T-cell (primary cell): Measurements from ENCODE around the gene VPS18. TPM values are rescaled to one million over a fixed set of nuclear protein-coding genes. Genes with fewer than 3 reads are reported as not detected.
A peak's percentile ranks its signal among the peaks of the same experiment; 100 is the strongest.

Experiments used
- ATAC-seq, 4 experiments: fragments of 200-7000 bp in 3 of 4; fragments of 150-1000 bp in 1 of 4; cut with Tn5 transposase; replicated peaks in 1 of 4; 1 replicate in 3 of 4; 2 replicates in 1 of 4; pipeline ENCODE4 v1.10.0; 2021; ENCODE audit warnings: moderate library complexity in 3 of 4, mild to moderate bottlenecking in 2 of 4, moderate number of reproducible peaks in 1 of 4
- CTCF ChIA-PET, 2 donors: fragments of 300-600 bp; sonication (Branson Sonifier 250); formaldehyde crosslinking; loops; one replicate each; lab custom pipeline; 2022; ENCODE audit warnings: antibody characterized with exemption in 2 of 2; lab: Charles Lee
- POLR2A ChIA-PET, 2 donors: fragments of 300-600 bp; sonication (Branson Sonifier 250); formaldehyde crosslinking; loops; one replicate each; lab custom pipeline; 2022; ENCODE audit warnings: antibody characterized with exemption in 2 of 2; lab: Charles Lee
- DNase-seq, 35 experiments: peaks; one replicate each; pipeline versions ENCODE4 v3.0.0 to v3.0.0-alpha.2; 2013 to 2023
- H3K27ac ChIP-seq: one replicate; pipeline ENCODE4 v1.5.1; 2013; ENCODE audit warnings: low read length
- H3K27me3 ChIP-seq, 2 experiments: replicated peaks in 1 of 2; 1 replicate in 1 of 2; 2 replicates in 1 of 2; pipeline versions ENCODE4 v1.6.1 to v1.7.0; 2013; ENCODE audit warnings: low read length in 1 of 2, mixed read lengths in 1 of 2; ENCODE audit not compliant: control insufficient read depth in 2 of 2, insufficient read depth in 2 of 2; ENCODE audit errors: extremely low read depth in 1 of 2
- H3K36me3 ChIP-seq, 2 donors: 1 replicate in 1 of 2; 2 replicates in 1 of 2; pipeline versions ENCODE4 v1.6.1 to v1.7.0; 2013; ENCODE audit warnings: low read length in 1 of 2; ENCODE audit not compliant: control insufficient read depth in 2 of 2, insufficient read depth in 1 of 2; ENCODE audit errors: extremely low read depth in 1 of 2
- H3K4me1 ChIP-seq, 2 experiments: 1 replicate in 1 of 2; 2 replicates in 1 of 2; pipeline versions ENCODE4 v1.6.1 to v1.7.0; 2013; ENCODE audit warnings: low read length in 2 of 2, mixed read lengths in 1 of 2; ENCODE audit not compliant: insufficient read depth in 2 of 2, control insufficient read depth in 1 of 2; ENCODE audit errors: extremely low read depth in 1 of 2
- H3K4me3 ChIP-seq, 2 donors: 1 replicate in 1 of 2; 2 replicates in 1 of 2; pipeline versions ENCODE4 v1.5.1 to v1.7.0; 2013; ENCODE audit warnings: mild to moderate bottlenecking in 2 of 2, low read length in 1 of 2, moderate library complexity in 1 of 2; ENCODE audit not compliant: control insufficient read depth in 1 of 2; ENCODE audit errors: extremely low read depth in 1 of 2
- H3K9me3 ChIP-seq: 2 replicates; pipeline ENCODE4 v1.7.0; 2013
- H3K27ac Mint-ChIP-seq, 2 donors: one replicate each; pipeline ENCODE4 v1.8.0; 2020 to 2021; ENCODE audit warnings: mild to moderate bottlenecking in 2 of 2, mixed read lengths in 2 of 2
- H3K27me3 Mint-ChIP-seq, 2 donors: one replicate each; pipeline ENCODE4 v1.8.0; 2021 to 2022; ENCODE audit warnings: mixed read lengths in 2 of 2
- H3K36me3 Mint-ChIP-seq: one replicate; pipeline ENCODE4 v1.8.0; 2021; ENCODE audit warnings: mixed read lengths
- H3K4me1 Mint-ChIP-seq, 3 donors: one replicate each; pipeline ENCODE4 v1.8.0; 2020 to 2022; ENCODE audit warnings: mixed read lengths in 3 of 3, mild to moderate bottlenecking in 1 of 3
- H3K4me3 Mint-ChIP-seq, 3 donors: one replicate each; pipeline ENCODE4 v1.8.0; 2020 to 2022; ENCODE audit warnings: mild to moderate bottlenecking in 3 of 3, mixed read lengths in 3 of 3, moderate library complexity in 3 of 3
- H3K9me3 Mint-ChIP-seq, 3 donors: one replicate each; pipeline ENCODE4 v1.8.0; 2020 to 2022; ENCODE audit warnings: mixed read lengths in 3 of 3
- WGBS: methylation state at CpG from one replicate; pipeline ENCODE4 v1.1.5; 2013; ENCODE audit warnings: missing lambda C conversion rate; ENCODE audit not compliant: insufficient coverage; 5-methylcytosine and 5-hydroxymethylcytosine counted together
- total RNA-seq, 35 experiments: library from RNA in 6 of 35; stranded (reverse) in 6 of 35; fragments of 120-200 nt in 1 of 35; gene quantifications; one replicate each; pipeline versions ENCODE4 v1.2.1 to v1.2.4 and lab custom pipeline; 2013 to 2026

The VPS18 gene
- total RNA-seq, 5 donors from 2014 or later (not counting 1 experiment from before 2014, with no cell fraction given): 16.2 to 23.4 (median 21.3) TPM

DNA sequence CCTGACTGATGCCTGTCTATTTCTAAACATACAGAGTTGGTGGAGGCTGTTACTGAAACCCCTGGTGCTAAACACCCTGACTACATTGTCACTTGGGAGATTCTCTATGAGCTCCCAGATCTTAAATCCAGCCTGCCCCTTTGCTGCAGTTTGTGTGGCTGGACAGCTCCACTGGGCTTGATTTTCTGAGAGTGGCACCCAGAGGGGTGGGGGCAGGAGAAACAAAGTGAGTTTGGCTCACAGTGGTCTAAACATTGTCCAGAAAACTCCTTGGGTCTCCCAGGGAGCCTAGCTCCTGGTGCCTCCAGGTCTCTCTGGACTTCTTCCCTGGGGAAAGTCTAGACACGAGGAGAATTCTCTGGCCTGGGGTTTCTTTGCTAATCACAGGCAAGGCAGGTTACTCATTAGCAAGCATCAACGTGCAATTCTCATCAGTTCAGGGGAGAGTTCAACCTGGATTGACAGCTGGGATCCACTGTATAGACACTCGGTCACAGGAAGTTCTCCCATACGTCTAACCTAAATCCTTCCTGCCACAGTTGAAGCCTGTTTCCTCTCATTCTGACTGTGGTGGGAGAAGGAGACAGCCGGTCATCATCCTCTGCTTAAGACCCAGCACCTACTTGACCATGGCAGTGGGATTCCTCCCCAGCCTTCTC, 27.8 kb downstream of the VPS18 start:
- POLR2A ChIA-PET: no interaction called here
- peaks cover 10 to 14% (median 12%) of the 10 kb centered on the region in 3 donors for H3K4me1 Mint-ChIP-seq
- no peaks in the 10 kb centered on the region for H3K36me3 Mint-ChIP-seq
- 65% methylated on average over 2 of the region's 5 CpGs for WGBS
- CTCF ChIA-PET: no interaction called here
- Histone ChIP-seq H3K4me3 (no peak overlapping the region), H3K27me3 (peaks cover under 1 to 40% of the 10 kb centered on the region in 2 experiments), H3K36me3 (no peaks in the 10 kb centered on the region), H3K4me1 (peaks cover 10 to 19% of the 10 kb centered on the region in 2 experiments), H3K27ac (no peak overlapping the region), H3K9me3 (no peaks in the 10 kb centered on the region)
- DNase-seq (no peak), ATAC-seq (no peak)
- H3K9me3 Mint-ChIP-seq: no peaks in the 10 kb centered on the region
- peaks cover 13 to 24% of the 10 kb centered on the region in 2 donors for H3K27me3 Mint-ChIP-seq
- no peak overlapping the region for H3K27ac Mint-ChIP-seq
- H3K4me3 Mint-ChIP-seq: no peak overlapping the region

DNA sequence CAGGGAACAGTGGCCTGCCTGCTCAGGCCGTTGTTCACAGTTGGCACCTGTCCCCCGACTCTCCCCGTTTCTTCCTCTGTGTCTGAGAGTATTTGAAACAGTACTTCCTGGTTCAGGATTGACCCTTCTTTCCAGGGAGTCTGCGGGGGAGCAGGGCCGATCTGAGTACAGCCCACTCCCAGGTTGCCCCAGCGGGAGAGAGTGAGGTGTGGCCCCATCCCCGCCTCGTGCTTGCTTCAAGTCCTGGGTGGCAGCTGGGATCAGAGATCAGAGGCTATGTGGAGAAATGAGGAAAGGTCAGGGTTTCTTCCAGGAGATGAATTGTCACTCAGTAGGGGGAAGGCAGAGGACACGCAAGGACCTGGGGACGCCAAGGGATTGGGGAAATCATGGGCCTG, 28.4 kb downstream of the VPS18 start:
- Mint-ChIP-seq H3K4me3 (no peak overlapping the region), H3K36me3 (no peaks in the 10 kb centered on the region), H3K27ac (no peak overlapping the region), H3K9me3 (no peaks in the 10 kb centered on the region), H3K4me1 (peaks cover 14 to 17% (median 16%) of the 10 kb centered on the region in 3 donors), H3K27me3 (peaks cover 17 to 28% of the 10 kb centered on the region in 2 donors)
- CTCF ChIA-PET: no interaction called here
- POLR2A ChIA-PET: no interaction called here
- Histone ChIP-seq H3K9me3 (no peaks in the 10 kb centered on the region), H3K27me3 (peaks cover 3 to 41% of the 10 kb centered on the region in 2 experiments), H3K4me1 (peaks cover 14 to 24% of the 10 kb centered on the region in 2 experiments), H3K36me3 (no peaks in the 10 kb centered on the region), H3K27ac (no peak overlapping the region), H3K4me3 (no peak overlapping the region)
- 67% methylated on average over 5 of the region's 10 CpGs for WGBS
- ATAC-seq (no peak), DNase-seq (no peak)

DNA sequence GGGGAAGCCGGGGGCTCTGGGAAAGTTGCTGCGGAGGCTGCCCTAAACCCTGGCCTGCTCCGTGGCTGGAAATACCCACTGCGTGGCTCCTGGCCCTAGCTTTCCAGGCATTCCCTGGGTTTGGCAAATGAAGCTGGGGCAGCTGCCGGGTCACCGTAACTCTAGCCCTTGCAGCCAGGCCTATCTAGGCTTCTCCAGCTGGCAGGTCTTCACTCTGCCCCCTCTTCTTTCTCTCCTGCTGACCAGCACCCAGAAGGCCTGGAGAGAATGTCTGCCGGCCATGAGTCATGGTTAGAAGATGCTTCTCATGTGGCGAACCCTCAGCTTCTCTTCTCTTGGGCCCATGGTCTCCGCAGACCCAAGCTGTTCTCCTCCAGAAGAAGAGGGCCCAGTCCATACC, 29.3 kb downstream of the VPS18 start:
- peaks cover 19 to 33% of the 10 kb centered on the region in 2 donors for H3K27me3 Mint-ChIP-seq
- H3K4me1 Mint-ChIP-seq: peaks cover 14 to 21% (median 17%) of the 10 kb centered on the region in 3 donors
- no peak overlapping the region for H3K4me3 ChIP-seq
- peaks cover 18 to 33% of the 10 kb centered on the region in 2 experiments for H3K4me1 ChIP-seq
- H3K27ac ChIP-seq: no peak overlapping the region
- H3K9me3 ChIP-seq: no peaks in the 10 kb centered on the region
- 96% methylated on average over 8 of the region's 9 CpGs for WGBS
- H3K9me3 Mint-ChIP-seq: no peaks in the 10 kb centered on the region
- no peak overlapping the region for H3K4me3 Mint-ChIP-seq
- ChIA-PET CTCF (interaction anchor here (0.6 to 0.9 kb wide), 2 partner anchors 19 to 1689 kb away, joined by 3 read pairs; no protein-coding TSS in a partner anchor), POLR2A (no interaction called here)
- ATAC-seq (no peak), DNase-seq (no peak)
- peaks cover 3 to 42% of the 10 kb centered on the region in 2 experiments for H3K27me3 ChIP-seq
- H3K27ac Mint-ChIP-seq: no peak overlapping the region
- H3K36me3 ChIP-seq: no peaks in the 10 kb centered on the region
- H3K36me3 Mint-ChIP-seq: no peaks in the 10 kb centered on the region

DNA sequence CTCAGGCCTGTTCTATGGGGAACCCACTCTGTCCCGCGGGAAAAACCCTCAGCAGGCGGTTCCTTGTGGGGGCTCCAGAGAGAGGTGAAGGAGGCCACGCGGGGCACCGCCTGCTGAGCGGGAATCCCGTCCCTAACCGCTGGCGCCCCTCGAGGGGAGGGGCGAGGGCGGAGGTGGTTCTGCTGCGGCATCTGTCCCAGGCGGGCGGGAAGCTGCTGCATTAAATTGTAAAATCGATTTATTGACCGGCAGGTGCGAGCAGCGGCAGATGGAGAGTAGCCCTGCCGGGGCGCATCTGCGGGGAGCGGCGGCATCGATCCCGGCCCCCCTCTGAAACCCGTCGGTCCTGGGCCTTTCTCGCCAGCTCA, 31.2 kb downstream of the VPS18 start:
- no peak for ATAC-seq
- H3K9me3 Mint-ChIP-seq: no peaks in the 10 kb centered on the region
- peak overlapping the region in 1 of 3 donors; percentile 89 for H3K4me3 Mint-ChIP-seq
- Histone ChIP-seq H3K27me3 (peaks cover 3 to 58% of the 10 kb centered on the region in 2 experiments), H3K9me3 (no peaks in the 10 kb centered on the region), H3K4me1 (peaks cover 23 to 53% of the 10 kb centered on the region in 2 experiments), H3K27ac (no peak overlapping the region), H3K36me3 (no peaks in the 10 kb centered on the region), H3K4me3 (peak overlapping the region in 1 of 2 donors; percentile 57)
- POLR2A ChIA-PET: no interaction called here
- H3K27ac Mint-ChIP-seq: no peak overlapping the region
- CTCF ChIA-PET: interaction anchor here in 1 of 2 donors (0.6 kb wide), 1 partner anchor 242 kb away, joined by 3 read pairs; no protein-coding TSS in a partner anchor
- no peaks in the 10 kb centered on the region for H3K36me3 Mint-ChIP-seq
- peaks cover 27 to 36% (median 30%) of the 10 kb centered on the region in 3 donors for H3K4me1 Mint-ChIP-seq
- H3K27me3 Mint-ChIP-seq: peaks cover 34 to 47% of the 10 kb centered on the region in 2 donors
- DNase-seq: no peak
- 15% methylated on average over 30 of the region's 30 CpGs for WGBS

DNA sequence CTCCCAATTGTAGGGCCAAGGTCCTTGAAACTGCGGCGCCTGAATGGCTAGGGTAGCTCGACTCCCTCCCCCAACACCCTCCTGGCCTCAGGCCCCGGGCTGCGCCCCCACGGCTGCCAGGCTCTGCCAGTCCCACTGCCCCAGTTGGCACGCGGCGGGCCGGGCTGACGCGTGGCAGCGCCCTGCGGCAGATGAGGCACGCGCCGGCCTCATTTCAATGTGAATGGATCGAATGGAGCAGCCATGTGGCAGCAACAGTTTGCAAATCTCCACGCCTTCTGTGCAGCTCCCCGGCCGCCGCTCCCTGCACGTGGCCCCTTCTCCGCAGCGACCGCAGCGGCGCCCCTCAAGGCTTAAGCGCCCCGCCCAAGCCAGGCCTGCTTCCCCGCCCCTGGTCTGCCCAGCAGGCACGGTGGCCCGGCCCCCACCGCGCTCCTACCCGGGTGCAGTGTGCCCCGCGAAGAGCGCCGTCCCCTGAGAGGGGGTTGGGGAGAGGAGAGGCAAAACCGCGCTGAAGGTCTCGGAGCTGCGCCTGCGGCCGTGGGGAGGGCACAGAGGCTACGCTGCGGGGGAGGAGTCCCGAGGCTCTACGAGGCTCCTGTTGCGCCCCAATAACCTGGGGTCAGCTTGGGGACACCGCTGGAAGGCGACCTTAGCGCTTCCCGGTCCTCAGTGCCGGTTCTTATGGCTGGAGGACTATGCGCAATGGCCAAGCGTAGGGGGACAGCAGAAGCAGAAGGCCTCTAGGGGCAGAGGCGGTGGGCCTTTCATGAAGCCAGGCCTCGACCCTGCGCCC, 31.8 kb downstream of the VPS18 start:
- peak; percentile 11 to 27 (median 14) for ATAC-seq
- POLR2A ChIA-PET: no interaction called here

More for the DNA sequence above, 31.8 kb downstream of the VPS18 start:
- H3K27ac Mint-ChIP-seq: no peak overlapping the region
- DNase-seq: peak in 2 of 35 experiments; percentile 12 to 20
- H3K4me3 ChIP-seq: peak overlapping the region; percentile 3 to 66
- 4% methylated on average over 49 of the region's 61 CpGs for WGBS
- H3K4me1 ChIP-seq: peaks cover 23 to 58% of the 10 kb centered on the region in 2 experiments
- peak overlapping the region; percentile 21 to 89 (median 69) for H3K4me3 Mint-ChIP-seq
- peaks cover 4 to 64% of the 10 kb centered on the region in 2 experiments for H3K27me3 ChIP-seq
- peaks cover 33 to 42% (median 36%) of the 10 kb centered on the region in 3 donors for H3K4me1 Mint-ChIP-seq
- H3K27me3 Mint-ChIP-seq: peaks cover 39 to 53% of the 10 kb centered on the region in 2 donors
- CTCF ChIA-PET: interaction anchor here in 1 of 2 donors (0.6 to 1.1 kb wide), 2 partner anchors 20 to 242 kb away, joined by 3 read pairs; no protein-coding TSS in a partner anchor
- H3K9me3 ChIP-seq: no peaks in the 10 kb centered on the region
- no peaks in the 10 kb centered on the region for H3K36me3 Mint-ChIP-seq
- no peaks in the 10 kb centered on the region for H3K9me3 Mint-ChIP-seq
- H3K36me3 ChIP-seq: no peaks in the 10 kb centered on the region
- H3K27ac ChIP-seq: no peak overlapping the region
